Trophoblast cell (in vitro differentiated cells and primary cell): ENCODE results near the gene MAPK14.
A peak's percentile ranks its signal among the peaks of the same experiment; 100 is the strongest.
"Not testable (repeated sequence)": the region's sequence is repeated elsewhere in the genome, so short reads cannot be mapped to it uniquely, and the experiment has no call there.

ENCODE experiments used
- DNase-seq, 2 donors: peaks; one replicate each; pipeline ENCODE4 v3.0.0-alpha.2; 2016
- H2AFZ ChIP-seq: 2 replicates; pipeline ENCODE4 v1.6.1; 2013; ENCODE audit warnings: low read length, moderate library complexity, mild to moderate bottlenecking; ENCODE audit not compliant: insufficient read depth, poor library complexity
- H2AK5ac ChIP-seq: 2 replicates; pipeline ENCODE4 v1.6.1; 2013; ENCODE audit warnings: mild to moderate bottlenecking, low read length
- H2BK120ac ChIP-seq: 2 replicates; pipeline ENCODE4 v1.6.1; 2013; ENCODE audit warnings: low read length, mild to moderate bottlenecking, moderate library complexity; ENCODE audit not compliant: insufficient read depth, poor library complexity
- H2BK12ac ChIP-seq: 2 replicates; pipeline ENCODE4 v1.6.1; 2013; ENCODE audit warnings: mild to moderate bottlenecking, low read length, moderate library complexity
- H2BK5ac ChIP-seq: 2 replicates; pipeline ENCODE4 v1.6.1; 2013; ENCODE audit warnings: low read length, low read depth, moderate library complexity, mild to moderate bottlenecking; ENCODE audit not compliant: poor library complexity
- H3K14ac ChIP-seq: 2 replicates; pipeline ENCODE4 v1.6.1; 2013; ENCODE audit warnings: mild to moderate bottlenecking, low read length
- H3K18ac ChIP-seq: 2 replicates; pipeline ENCODE4 v1.6.1; 2013; ENCODE audit warnings: mild to moderate bottlenecking, low read length
- H3K23ac ChIP-seq: 2 replicates; pipeline ENCODE4 v1.6.1; 2013; ENCODE audit warnings: low read length
- H3K27ac ChIP-seq: 2 replicates; pipeline ENCODE4 v1.5.1; 2013; ENCODE audit warnings: low read depth, mild to moderate bottlenecking, inconsistent platforms, low read length, moderate library complexity
- H3K27me3 ChIP-seq: 2 replicates; pipeline ENCODE4 v1.6.1; 2013; ENCODE audit warnings: inconsistent platforms, mild to moderate bottlenecking, low read length, moderate library complexity; ENCODE audit not compliant: insufficient read depth
- H3K36me3 ChIP-seq, 2 experiments: 1 replicate in 1 of 2; 2 replicates in 1 of 2; pipeline ENCODE4 v1.6.1; 2013; ENCODE audit warnings: low read length in 2 of 2, mild to moderate bottlenecking in 2 of 2, moderate library complexity in 1 of 2; ENCODE audit not compliant: insufficient read depth in 2 of 2, control insufficient read depth in 1 of 2
- H3K4ac ChIP-seq: 2 replicates; pipeline ENCODE4 v1.6.1; 2013; ENCODE audit warnings: low read depth, mild to moderate bottlenecking, low read length, moderate library complexity
- H3K4me1 ChIP-seq, 2 experiments: 1 replicate in 1 of 2; 2 replicates in 1 of 2; pipeline ENCODE4 v1.6.1; 2013; ENCODE audit warnings: low read length in 2 of 2, mild to moderate bottlenecking in 2 of 2, moderate library complexity in 1 of 2; ENCODE audit not compliant: insufficient read depth in 2 of 2, control insufficient read depth in 1 of 2
- H3K4me2 ChIP-seq: 2 replicates; pipeline ENCODE4 v1.6.1; 2013; ENCODE audit warnings: inconsistent platforms, mild to moderate bottlenecking, low read length, moderate library complexity
- H3K4me3 ChIP-seq: 2 replicates; pipeline ENCODE4 v1.5.1; 2013; ENCODE audit warnings: mild to moderate bottlenecking, low read depth, low read length, inconsistent platforms
- H3K79me1 ChIP-seq: one replicate; pipeline ENCODE4 v1.6.1; 2013; ENCODE audit warnings: low read length
- H3K79me2 ChIP-seq: 2 replicates; pipeline ENCODE4 v1.6.1; 2013; ENCODE audit warnings: low read length, mild to moderate bottlenecking; ENCODE audit not compliant: control insufficient read depth, insufficient read depth, poor library complexity
- H3K9ac ChIP-seq: 2 replicates; pipeline ENCODE4 v1.6.1; 2013; ENCODE audit warnings: mild to moderate bottlenecking, low read length
- H3K9me3 ChIP-seq: 2 replicates; pipeline ENCODE4 v1.6.1; 2013; ENCODE audit warnings: low read depth, mild to moderate bottlenecking, control low read depth, inconsistent platforms, low read length; ENCODE audit not compliant: insufficient read depth
- H4K12ac ChIP-seq: 2 replicates; pipeline ENCODE4 v1.6.1; 2013; ENCODE audit warnings: low read depth, mild to moderate bottlenecking, low read length, moderate library complexity
- H4K8ac ChIP-seq: 2 replicates; pipeline ENCODE4 v1.6.1; 2013; ENCODE audit warnings: low read depth, mild to moderate bottlenecking, low read length, moderate library complexity
- H4K91ac ChIP-seq: one replicate; pipeline ENCODE4 v1.6.1; 2013; ENCODE audit warnings: low read depth, mild to moderate bottlenecking, low read length, moderate library complexity
- WGBS: extraction: QIAGEN DNeasy Blood & Tissue Kit; methylation state at CpG from one replicate; pipeline ENCODE4 v1.1.7; 2013; ENCODE audit warnings: missing lambda C conversion rate; ENCODE audit not compliant: insufficient read length, insufficient coverage; ENCODE audit errors: extremely low coverage; 5-methylcytosine and 5-hydroxymethylcytosine counted together

The MAPK14 gene

GRCh38 chr6:36123270-36124139 lies 95.9 kb downstream of the MAPK14 start:
- WGBS, result no CpG with 5 or more reads among the region's 10 CpGs
- H3K4ac ChIP-seq, result no peak overlapping the region

DNA sequence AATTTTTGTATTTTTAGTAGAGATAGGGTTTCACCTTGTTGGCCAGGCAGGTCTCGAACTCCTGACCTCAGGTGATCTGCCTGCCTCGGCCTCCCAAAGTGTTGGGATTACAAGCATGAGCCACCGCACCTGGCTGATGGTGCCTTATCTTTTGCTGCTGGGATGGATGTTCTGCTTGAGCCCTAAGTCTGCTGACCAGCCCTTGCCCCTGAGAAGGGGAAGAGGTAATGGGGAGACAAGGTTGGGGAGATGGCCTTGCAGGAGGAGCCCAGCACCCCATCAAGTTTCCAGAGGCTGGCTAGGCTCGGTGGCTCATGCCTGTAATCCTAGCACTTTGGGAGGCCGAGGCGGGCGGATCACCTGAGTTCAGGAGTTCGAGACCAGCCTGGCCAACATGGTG lies 96.7 kb downstream of the MAPK14 start:
- not testable (repeated sequence) for H2AK5ac ChIP-seq, DNase-seq, H3K36me3 ChIP-seq, H3K27me3 ChIP-seq, H4K91ac ChIP-seq, H3K4me3 ChIP-seq, H3K79me2 ChIP-seq, H4K12ac ChIP-seq, H3K79me1 ChIP-seq, H3K9ac ChIP-seq, H2BK120ac ChIP-seq, H3K4me2 ChIP-seq, H3K18ac ChIP-seq, H3K23ac ChIP-seq, H3K4ac ChIP-seq, H3K9me3 ChIP-seq, H2BK12ac ChIP-seq, H3K14ac ChIP-seq, H2BK5ac ChIP-seq, H2AFZ ChIP-seq, H4K8ac ChIP-seq, H3K27ac ChIP-seq
- H3K4me1 ChIP-seq, result peaks cover 30 to 39% of the 10 kb centered on the region in 2 experiments
- no CpG with 5 or more reads among the region's 8 CpGs for WGBS

More at GRCh38 chr6:36123270-36124139, 95.9 kb downstream of the MAPK14 start:
- H2AFZ ChIP-seq, result no peak overlapping the region
- no peak overlapping the region for H2BK120ac ChIP-seq
- H3K79me1 ChIP-seq, result peaks cover 3% of the 10 kb centered on the region
- H2BK5ac ChIP-seq, result no peak overlapping the region
- H4K12ac ChIP-seq, result no peak overlapping the region
- no peaks in the 10 kb centered on the region for H3K27me3 ChIP-seq
- H4K8ac ChIP-seq, result no peak overlapping the region
- no peak overlapping the region for H3K4me2 ChIP-seq
- no peak overlapping the region for H3K27ac ChIP-seq
- H4K91ac ChIP-seq, result no peak overlapping the region
- no peaks in the 10 kb centered on the region for H3K79me2 ChIP-seq
- peak overlapping the region; percentile 44 for H2BK12ac ChIP-seq
- no peak overlapping the region for H3K18ac ChIP-seq
- peak; percentile 22 to 79 for DNase-seq
- H3K23ac ChIP-seq, result no peak overlapping the region
- H2AK5ac ChIP-seq, result no peak overlapping the region
- no peak overlapping the region for H3K4me3 ChIP-seq
- no peaks in the 10 kb centered on the region for H3K9me3 ChIP-seq
- peaks cover 30 to 39% of the 10 kb centered on the region in 2 experiments for H3K4me1 ChIP-seq
- H3K9ac ChIP-seq, result no peak overlapping the region
- no peaks in the 10 kb centered on the region for H3K36me3 ChIP-seq
- peak overlapping the region; percentile 37 for H3K14ac ChIP-seq

DNA sequence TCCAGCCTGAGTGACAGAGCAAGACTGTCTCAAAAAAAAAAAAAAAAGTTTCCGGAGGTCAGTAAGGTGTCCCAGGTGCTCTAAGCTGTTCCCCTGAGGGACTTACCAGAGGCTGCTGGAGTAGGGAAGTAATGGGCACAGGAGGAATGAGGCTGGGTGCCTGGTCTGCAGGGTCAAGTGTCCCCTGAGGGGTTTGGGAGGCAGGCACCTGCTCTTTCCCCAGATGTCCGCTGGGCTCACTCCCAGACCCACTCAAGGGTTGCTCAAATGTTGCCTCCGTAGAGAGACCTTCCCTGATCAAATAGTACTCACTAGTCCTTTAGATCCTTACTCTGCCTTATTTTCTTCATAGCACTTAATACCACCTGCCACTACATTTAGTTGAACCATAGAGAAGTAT lies 97.3 kb downstream of the MAPK14 start:
- H3K79me2 ChIP-seq, result no peaks in the 10 kb centered on the region
- no peak overlapping the region for H3K9ac ChIP-seq
- no peaks in the 10 kb centered on the region for H3K36me3 ChIP-seq
- no peak overlapping the region for H3K27ac ChIP-seq
- no peak overlapping the region for H2BK12ac ChIP-seq
- no CpG with 5 or more reads among the region's 3 CpGs for WGBS
- H3K9me3 ChIP-seq, result no peaks in the 10 kb centered on the region
- H3K79me1 ChIP-seq, result peaks cover 3% of the 10 kb centered on the region
- H2BK120ac ChIP-seq, result no peak overlapping the region
- no peak overlapping the region for H3K4me3 ChIP-seq
- no peak overlapping the region for H4K91ac ChIP-seq
- H3K18ac ChIP-seq, result no peak overlapping the region
- H2AK5ac ChIP-seq, result no peak overlapping the region
- H3K23ac ChIP-seq, result no peak overlapping the region
- no peak overlapping the region for H3K14ac ChIP-seq
- DNase-seq, result peak in 1 of 2 donors; percentile 5
- H3K4ac ChIP-seq, result no peak overlapping the region
- no peak overlapping the region for H3K4me2 ChIP-seq
- H4K12ac ChIP-seq, result no peak overlapping the region
- H3K4me1 ChIP-seq, result peaks cover 30 to 39% of the 10 kb centered on the region in 2 experiments
- H4K8ac ChIP-seq, result no peak overlapping the region
- no peaks in the 10 kb centered on the region for H3K27me3 ChIP-seq
- no peak overlapping the region for H2BK5ac ChIP-seq
- no peak overlapping the region for H2AFZ ChIP-seq

GRCh38 chr6:36125575-36125974 lies 98.0 kb downstream of the MAPK14 start:
- Histone ChIP-seq H4K12ac (no peak overlapping the region), H3K27ac (no peak overlapping the region), H2AK5ac (no peak overlapping the region), H2BK12ac (no peak overlapping the region), H3K4me1 (peaks cover 33 to 41% of the 10 kb centered on the region in 2 experiments), H2BK5ac (no peak overlapping the region), H3K4ac (no peak overlapping the region), H4K8ac (no peak overlapping the region), H3K18ac (no peak overlapping the region), H4K91ac (no peak overlapping the region), H3K9me3 (no peaks in the 10 kb centered on the region), H2BK120ac (no peak overlapping the region), H3K27me3 (no peaks in the 10 kb centered on the region), H3K79me2 (no peaks in the 10 kb centered on the region), H3K23ac (no peak overlapping the region), H2AFZ (no peak overlapping the region), H3K4me3 (no peak overlapping the region), H3K9ac (no peak overlapping the region), H3K4me2 (no peak overlapping the region), H3K36me3 (no peaks in the 10 kb centered on the region), H3K14ac (no peak overlapping the region), H3K79me1 (peaks cover 3% of the 10 kb centered on the region)
- WGBS, result no CpG with 5 or more reads among the region's 8 CpGs
- DNase-seq, result no peak
